Testis (tissue), 2 donors: ENCODE results near the gene MON2.

Experiments used
- POLR2A ChIP-seq: fragments of 450-650 bp; IDR thresholded peaks from one replicate; pipeline ENCODE4 v1.6.1; 2017; ENCODE audit warnings: antibody characterized with exemption, mild to moderate bottlenecking, moderate library complexity
- TF ChIP-seq, protein P1 (sequence below), 3 experiments: fragments of 450-650 bp in 2 of 3; fragments of 200-600 bp in 1 of 3; sonication (generic) in 1 of 3; IDR thresholded peaks; one replicate each; pipeline ENCODE4 v1.5.1; 2016 to 2019; ENCODE audit warnings: antibody characterized with exemption in 3 of 3, mild to moderate bottlenecking in 2 of 3, moderate library complexity in 1 of 3

DNA sequence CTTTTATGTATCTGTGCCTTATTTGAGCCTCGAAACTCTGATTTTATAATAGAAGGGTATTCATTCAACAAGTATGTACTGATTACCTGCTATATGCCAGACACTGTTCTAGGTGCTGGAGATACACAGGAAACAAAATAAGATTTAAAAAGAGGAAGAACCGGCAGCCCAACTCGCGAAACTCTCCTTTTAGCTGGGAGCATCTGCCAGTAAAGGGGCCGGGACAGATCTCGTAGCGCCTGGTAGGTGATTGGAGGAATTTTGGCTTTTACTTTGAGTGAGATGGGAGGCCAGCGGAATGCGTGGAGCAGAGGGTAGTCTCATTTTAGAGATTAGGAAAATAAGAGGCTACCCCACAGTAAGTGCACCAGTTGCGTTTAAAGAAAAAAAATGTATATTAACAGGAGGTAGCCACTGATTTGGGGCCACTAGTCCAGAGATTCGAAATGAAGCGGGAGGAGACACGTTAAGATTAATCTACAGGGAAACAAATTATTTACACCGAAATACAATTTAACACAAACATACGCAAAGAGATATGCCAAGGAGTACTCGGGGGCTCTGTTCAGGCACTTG, 520 bp upstream of the MON2 start:
- TF ChIP-seq, protein P1, sequence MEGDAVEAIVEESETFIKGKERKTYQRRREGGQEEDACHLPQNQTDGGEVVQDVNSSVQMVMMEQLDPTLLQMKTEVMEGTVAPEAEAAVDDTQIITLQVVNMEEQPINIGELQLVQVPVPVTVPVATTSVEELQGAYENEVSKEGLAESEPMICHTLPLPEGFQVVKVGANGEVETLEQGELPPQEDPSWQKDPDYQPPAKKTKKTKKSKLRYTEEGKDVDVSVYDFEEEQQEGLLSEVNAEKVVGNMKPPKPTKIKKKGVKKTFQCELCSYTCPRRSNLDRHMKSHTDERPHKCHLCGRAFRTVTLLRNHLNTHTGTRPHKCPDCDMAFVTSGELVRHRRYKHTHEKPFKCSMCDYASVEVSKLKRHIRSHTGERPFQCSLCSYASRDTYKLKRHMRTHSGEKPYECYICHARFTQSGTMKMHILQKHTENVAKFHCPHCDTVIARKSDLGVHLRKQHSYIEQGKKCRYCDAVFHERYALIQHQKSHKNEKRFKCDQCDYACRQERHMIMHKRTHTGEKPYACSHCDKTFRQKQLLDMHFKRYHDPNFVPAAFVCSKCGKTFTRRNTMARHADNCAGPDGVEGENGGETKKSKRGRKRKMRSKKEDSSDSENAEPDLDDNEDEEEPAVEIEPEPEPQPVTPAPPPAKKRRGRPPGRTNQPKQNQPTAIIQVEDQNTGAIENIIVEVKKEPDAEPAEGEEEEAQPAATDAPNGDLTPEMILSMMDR (IDR thresholded peaks at IDR 0.05), result no peak
- no peak for TF ChIP-seq POLR2A
